Activated CD4-positive, alpha-beta T cell treated with anti-CD3 and anti-CD28 coated beads, Interleukin-2, amount 50 U/mL, for 1 hour (primary cell): ENCODE results near the gene GJA8.
"Not testable (repeated sequence)": the region's sequence is repeated elsewhere in the genome, so short reads cannot be mapped to it uniquely, and the experiment has no call there.

Source experiments
- DNase-seq: peaks from one replicate; pipeline ENCODE4 v3.0.0-alpha.2; 2020

Gene GJA8

DNA sequence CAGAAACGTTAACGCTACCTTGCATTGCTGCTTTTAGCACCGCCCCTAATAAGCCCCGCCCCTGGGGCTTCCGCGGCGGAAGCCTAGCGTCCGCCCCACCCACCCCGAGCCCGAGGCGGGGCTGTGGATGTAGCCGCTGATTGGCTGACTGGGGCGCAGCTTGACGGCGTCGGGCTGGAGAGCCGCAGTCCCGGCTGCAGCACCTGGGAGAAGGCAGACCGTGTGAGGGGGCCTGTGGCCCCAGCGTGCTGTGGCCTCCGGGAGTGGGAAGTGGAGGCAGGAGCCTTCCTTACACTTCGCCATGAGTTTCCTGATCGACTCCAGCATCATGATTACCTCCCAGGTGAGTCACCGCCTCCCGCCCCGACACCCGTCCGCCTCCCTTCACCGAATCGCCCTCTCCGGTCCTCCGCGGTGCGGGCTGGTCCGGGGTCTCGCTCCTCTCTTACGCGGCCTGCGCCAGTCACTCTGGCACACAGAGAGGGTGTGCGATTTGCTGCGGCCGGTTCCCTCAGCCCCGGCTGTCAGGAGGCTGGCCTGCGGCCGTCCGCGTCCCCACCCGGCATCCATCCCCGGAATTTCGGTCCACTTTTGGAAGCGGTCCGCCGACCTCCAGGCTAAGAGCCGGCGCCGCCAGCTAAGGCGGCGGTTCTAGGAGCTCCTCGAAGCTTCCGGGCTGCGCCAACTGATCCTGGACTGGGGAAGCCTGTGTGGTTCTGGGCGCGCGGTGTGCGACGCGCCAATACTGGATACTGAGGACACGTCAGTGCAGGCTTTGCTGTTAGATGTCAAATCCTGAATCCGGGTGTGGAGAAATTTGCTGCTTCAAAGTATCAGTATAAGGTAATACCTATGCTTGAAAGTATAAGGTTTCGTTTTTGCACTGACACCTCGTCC is 25.9 kb downstream of the GJA8 start, which contains the start of gene GPR89B:
TSS of gene GPR89B (plus strand) at position 185 of the 897 bp plus-strand sequence. CDS start at position 302, 117 bp downstream.
- peak; percentile 88 for DNase-seq

GRCh38 chr1:147931137-147931536 is 28.5 kb downstream of the GJA8 start:
- DNase-seq: not testable (repeated sequence)

GRCh38 chr1:147935296-147935695 is 32.7 kb downstream of the GJA8 start:
- DNase-seq: not testable (repeated sequence)

GRCh38 chr1:147940456-147940855 is 37.9 kb downstream of the GJA8 start:
- DNase-seq: not testable (repeated sequence)

GRCh38 chr1:147942563-147942962 is 40.0 kb downstream of the GJA8 start:
- DNase-seq: not testable (repeated sequence)

- not testable (repeated sequence) for DNase-seq
Measured at GRCh38 chr1:147949517-147949916, 46.9 kb downstream of the GJA8 start.
